ENCODE results near the gene WLS. TPM values are rescaled to one million over a fixed set of nuclear protein-coding genes. Genes with fewer than 3 reads are reported as not detected.

WLS gene
- total and polyA plus RNA-seq, 10 of the 15 experiments (the other 5 are each of a cell fraction or from before 2014, with no cell fraction given): 0.04 to 0.36 TPM; not detected in 8

DNA sequence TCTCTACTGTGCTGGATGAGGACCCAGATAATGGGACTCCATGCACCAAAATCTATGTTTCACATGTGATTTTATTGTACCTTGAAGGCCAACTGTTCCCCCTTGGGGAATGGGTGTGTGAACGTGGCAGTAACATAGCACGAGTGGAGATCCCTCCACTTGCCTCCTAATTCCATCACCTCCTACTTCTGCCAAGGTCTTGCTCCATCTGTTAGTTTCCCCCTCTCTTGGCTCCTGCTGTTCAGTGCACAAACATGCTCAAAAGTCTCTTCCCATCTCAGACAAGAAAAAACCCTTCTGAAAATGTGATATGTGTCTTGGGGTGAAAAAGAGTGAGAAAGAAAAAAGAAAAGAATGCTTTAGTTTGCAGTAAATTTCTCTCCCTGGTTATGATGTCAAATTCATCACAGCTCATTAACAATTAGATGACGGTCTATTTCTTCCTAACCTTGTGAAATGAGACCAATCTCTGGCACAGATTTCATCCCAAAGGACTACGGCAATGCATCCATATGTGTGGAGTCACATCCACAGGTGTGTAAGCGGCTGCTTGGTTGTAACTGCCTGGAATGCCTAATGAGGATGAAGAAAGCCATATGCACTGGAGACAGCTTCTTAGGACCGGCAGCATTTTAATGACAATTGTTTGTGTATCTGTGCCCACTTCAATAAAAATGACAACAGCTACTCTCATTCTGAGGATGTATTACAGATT, 102.6 kb downstream of the WLS start:
- ChIA-PET CTCF (interaction anchor here (2.2 to 3.8 kb wide), 2 partner anchors 9 to 12 kb away, joined by 7 to 18 read pairs; no protein-coding TSS in a partner anchor), POLR2A (no interaction called here), RAD21 (ENCODE audit: unreplicated experiment) (interaction anchor here (1.8 kb wide), 1 partner anchor 10 kb away, joined by 9 read pairs; no protein-coding TSS in a partner anchor), SMC1A (ENCODE audit: uncharacterized antibody, unreplicated experiment) (interaction anchor here (0.6 to 2.0 kb wide), 5 partner anchors 9 to 167 kb away, joined by 3 to 10 read pairs (median 4); no protein-coding TSS in a partner anchor)
- no peaks in the 10 kb centered on the region for H3K79me2 ChIP-seq (ENCODE audit: control insufficient read depth, insufficient read depth, low read length)
- no peak overlapping the region for H3K4me2 ChIP-seq (ENCODE audit: control insufficient read depth, insufficient read depth)
- no TSS peak for BruUV-seq (replicated peaks)
- DNase-seq (ENCODE audit: low read depth, low spot score) (no peak), ATAC-seq (no peak), FAIRE-seq (no peak)
- in situ Hi-C loops (cut with MboI): no loop called here
- WGBS (ENCODE audit: insufficient coverage, insufficient replicate concordance, low lambda C conversion rate, missing lambda C conversion rate): 29% methylated on average over 6 of the region's 6 CpGs
- TF ChIP-seq MYC (IDR thresholded peaks at IDR 0.05; ENCODE audit: insufficient read depth, insufficient read length, insufficient replicate concordance, low read length, severe bottlenecking) (no peak), EP300 (IDR thresholded peaks at IDR 0.05; ENCODE audit: borderline replicate concordance in 1 of 2, control insufficient read depth in 1 of 2, low read depth in 2 of 2, low read length in 2 of 2) (no peak), PAX5 (IDR thresholded peaks at IDR 0.05; ENCODE audit: borderline replicate concordance, low read depth, low read length) (no peak), SUZ12 (IDR thresholded peaks at IDR 0.05; ENCODE audit: unreplicated experiment) (no peak), SMAD5 (IDR thresholded peaks at IDR 0.05; ENCODE audit: low read depth) (no peak), FOXK2 (IDR thresholded peaks at IDR 0.05) (no peak), ZBTB11 (CRISPR knock-in tag; IDR thresholded peaks at IDR 0.05) (no peak), NFXL1 (IDR thresholded peaks at IDR 0.05; ENCODE audit: borderline replicate concordance) (no peak), ESRRA (IDR thresholded peaks at IDR 0.05; ENCODE audit: low read length) (no peak), NFIC (IDR thresholded peaks at IDR 0.05; ENCODE audit: low read depth, low read length) (no peak), SRF (IDR thresholded peaks at IDR 0.05; ENCODE audit: low read depth in 2 of 2, low read length in 2 of 2) (no peak), ASH2L (IDR thresholded peaks at IDR 0.05; ENCODE audit: borderline replicate concordance, low read depth) (no peak), ZNF622 (IDR thresholded peaks at IDR 0.05) (no peak), ZZZ3 (IDR thresholded peaks at IDR 0.05; ENCODE audit: control insufficient read depth, insufficient read length, low read depth) (no peak), NFYA (IDR thresholded peaks at IDR 0.05; ENCODE audit: borderline replicate concordance, low read depth, low read length) (no peak), PML (IDR thresholded peaks at IDR 0.05; ENCODE audit: low read length) (no peak)
- H3K9ac ChIP-seq (ENCODE audit: control insufficient read depth, insufficient read depth, low read length): no peak overlapping the region
- no peaks in the 10 kb centered on the region; the same call in 1 of the 2 replicates for H3K4me1 ChIP-seq (ENCODE audit: control insufficient read depth, insufficient read depth, low read length)
- H2AFZ ChIP-seq (ENCODE audit: control insufficient read depth, low read depth, low read length): no peak overlapping the region
- H3K27ac ChIP-seq (ENCODE audit: control insufficient read depth, insufficient read depth): no peak overlapping the region
- H3K27me3 ChIP-seq (replicated peaks in 1 of 2; ENCODE audit: control insufficient read depth in 2 of 2, insufficient read depth in 2 of 2, low read length in 1 of 2): no peaks in the 10 kb centered on the region; a peak in 1 of 4 replicates
- no peaks in the 10 kb centered on the region for H3K36me3 ChIP-seq (ENCODE audit: control insufficient read depth in 2 of 2, insufficient read depth in 2 of 2, low read length in 1 of 2)
- intact Hi-C loops (cut with micrococcal nuclease; ENCODE audit: unreplicated experiment): no loop called here
- no peak overlapping the region for H3K4me3 ChIP-seq
- H3K9me3 ChIP-seq (replicated peaks; ENCODE audit: control insufficient read depth, insufficient read depth, low read length): no peaks in the 10 kb centered on the region
- H4K20me1 ChIP-seq (ENCODE audit: control insufficient read depth, insufficient read depth): no peaks in the 10 kb centered on the region

Measured in GM12878 (cell line).